HepG2 (cell line): ENCODE data around the gene NUP93. TPM values are rescaled to one million over a fixed set of nuclear protein-coding genes. Genes with fewer than 3 reads are reported as not detected.

Experiments
- BRD4 ChIP-seq: sonication (generic); formaldehyde crosslinking; IDR thresholded peaks from 2 replicates; pipeline ENCODE4 v1.4.0; 2020; ENCODE audit warnings: missing genetic modification reagents
- GMEB2 ChIP-seq: IDR thresholded peaks from 2 replicates; pipeline ENCODE4 v1.6.1; 2016; ENCODE audit warnings: missing biosample characterization, missing genetic modification reagents, low read depth
- HNRNPUL1 ChIP-seq: fragments of 200-400 bp; formaldehyde crosslinking; IDR thresholded peaks from 2 replicates; pipeline ENCODE4 v1.6.1; 2017; ENCODE audit warnings: low read depth, mild to moderate bottlenecking, low read length, moderate library complexity
- ISX ChIP-seq: sonication (generic); formaldehyde crosslinking; conservative IDR thresholded peaks from 2 replicates; pipeline ENCODE4 v1.5.0; 2020; ENCODE audit warnings: missing genetic modification reagents
- JARID2 ChIP-seq: sonication (generic); formaldehyde crosslinking; IDR thresholded peaks from 2 replicates; pipeline ENCODE4 v1.8.1; 2023; ENCODE audit warnings: missing genetic modification reagents, inconsistent platforms; ENCODE audit not compliant: insufficient replicate concordance
- RBM39 ChIP-seq: fragments of 200-400 bp; formaldehyde crosslinking; IDR thresholded peaks from one replicate; pipeline ENCODE4 v1.6.1; 2018; ENCODE audit warnings: antibody characterized with exemption, mild to moderate bottlenecking, low read depth, low read length; ENCODE audit not compliant: poor library complexity, severe bottlenecking
- ZNF513 ChIP-seq: sonication (generic); formaldehyde crosslinking; conservative IDR thresholded peaks from 2 replicates; pipeline ENCODE4 v1.5.0; 2020; ENCODE audit warnings: missing genetic modification reagents
- ZNF850 ChIP-seq: sonication (generic); formaldehyde crosslinking; conservative IDR thresholded peaks from 2 replicates; pipeline ENCODE4 v1.9.0; 2021; ENCODE audit warnings: mild to moderate bottlenecking, missing genetic modification reagents
- polyA plus RNA-seq, 8 experiments: library from polyadenylated mRNA; depleted of rRNA in 3 of 8; stranded (reverse) in 7 of 8; unstranded in 1 of 8; fragments of >200 nt; fragmentation: Illumina TruSeq in 4 of 8; extraction: Trizol in 4 of 8; gene quantifications; 2 replicates each; pipeline versions ENCODE4 v1.2.1 to v1.2.3, GENCODE V29; 2011 to 2016; ENCODE audit warnings: low read depth in 4 of 8, missing spikeins in 1 of 8, mixed read lengths in 1 of 8; ENCODE audit not compliant: insufficient read depth in 1 of 8
- total RNA-seq, 5 experiments: library from RNA; depleted of rRNA; stranded (reverse); fragments of >200 nt; fragmentation: Illumina TruSeq; extraction: Trizol; gene quantifications; 2 replicates each; pipeline ENCODE4 v1.2.3, GENCODE V29; 2016; ENCODE audit warnings: low read depth in 1 of 5
- TF ChIP-seq, protein P1 (sequence below): sonication (generic); formaldehyde crosslinking; IDR thresholded peaks from 2 replicates; pipeline ENCODE4 v1.8.1; 2022; ENCODE audit warnings: mild to moderate bottlenecking, missing genetic modification reagents
- TF ChIP-seq, protein P2 (sequence below): sonication (generic); formaldehyde crosslinking; IDR thresholded peaks from 2 replicates; pipeline ENCODE4 v1.4.0; 2020; ENCODE audit warnings: mild to moderate bottlenecking, missing genetic modification reagents
- TF ChIP-seq, protein P3 (sequence below): sonication (generic); formaldehyde crosslinking; IDR thresholded peaks from 2 replicates; pipeline ENCODE4 v1.4.0; 2020; ENCODE audit warnings: missing genetic modification reagents
- TF ChIP-seq, protein P4 (sequence below): sonication (generic); formaldehyde crosslinking; IDR thresholded peaks from 2 replicates; pipeline ENCODE4 v1.4.0; 2020; ENCODE audit warnings: missing genetic modification reagents, borderline replicate concordance
- TF ChIP-seq, protein P5 (sequence below): sonication (generic); formaldehyde crosslinking; IDR thresholded peaks from 2 replicates; pipeline ENCODE4 v1.5.1; 2020; ENCODE audit warnings: missing genetic modification reagents, mild to moderate bottlenecking, borderline replicate concordance

NUP93 gene
- total and polyA plus RNA-seq, 2 of the 13 experiments (the other 11 are each of a cell fraction or from before 2014, with no cell fraction given), result 58.5 to 140 TPM

GRCh38 chr16:56814537-56815432 is 84.9 kb downstream of the NUP93 start (continued):
- TF ChIP-seq, protein P1, sequence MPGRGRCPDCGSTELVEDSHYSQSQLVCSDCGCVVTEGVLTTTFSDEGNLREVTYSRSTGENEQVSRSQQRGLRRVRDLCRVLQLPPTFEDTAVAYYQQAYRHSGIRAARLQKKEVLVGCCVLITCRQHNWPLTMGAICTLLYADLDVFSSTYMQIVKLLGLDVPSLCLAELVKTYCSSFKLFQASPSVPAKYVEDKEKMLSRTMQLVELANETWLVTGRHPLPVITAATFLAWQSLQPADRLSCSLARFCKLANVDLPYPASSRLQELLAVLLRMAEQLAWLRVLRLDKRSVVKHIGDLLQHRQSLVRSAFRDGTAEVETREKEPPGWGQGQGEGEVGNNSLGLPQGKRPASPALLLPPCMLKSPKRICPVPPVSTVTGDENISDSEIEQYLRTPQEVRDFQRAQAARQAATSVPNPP (CRISPR knock-in tag), result no peak
- TF ChIP-seq, protein P2, sequence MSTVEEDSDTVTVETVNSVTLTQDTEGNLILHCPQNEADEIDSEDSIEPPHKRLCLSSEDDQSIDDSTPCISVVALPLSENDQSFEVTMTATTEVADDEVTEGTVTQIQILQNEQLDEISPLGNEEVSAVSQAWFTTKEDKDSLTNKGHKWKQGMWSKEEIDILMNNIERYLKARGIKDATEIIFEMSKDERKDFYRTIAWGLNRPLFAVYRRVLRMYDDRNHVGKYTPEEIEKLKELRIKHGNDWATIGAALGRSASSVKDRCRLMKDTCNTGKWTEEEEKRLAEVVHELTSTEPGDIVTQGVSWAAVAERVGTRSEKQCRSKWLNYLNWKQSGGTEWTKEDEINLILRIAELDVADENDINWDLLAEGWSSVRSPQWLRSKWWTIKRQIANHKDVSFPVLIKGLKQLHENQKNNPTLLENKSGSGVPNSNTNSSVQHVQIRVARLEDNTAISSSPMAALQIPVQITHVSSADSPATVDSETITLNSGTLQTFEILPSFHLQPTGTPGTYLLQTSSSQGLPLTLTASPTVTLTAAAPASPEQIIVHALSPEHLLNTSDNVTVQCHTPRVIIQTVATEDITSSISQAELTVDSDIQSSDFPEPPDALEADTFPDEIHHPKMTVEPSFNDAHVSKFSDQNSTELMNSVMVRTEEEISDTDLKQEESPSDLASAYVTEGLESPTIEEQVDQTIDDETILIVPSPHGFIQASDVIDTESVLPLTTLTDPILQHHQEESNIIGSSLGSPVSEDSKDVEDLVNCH (CRISPR knock-in tag), result no peak
- 0 out of 2 replicates have a peak, but pooled peaks have one; percentile 47 for TF ChIP-seq ZNF850
- no peak for TF ChIP-seq BRD4
- TF ChIP-seq JARID2 (CRISPR knock-in tag), result no peak
- TF ChIP-seq ZNF513, result no peak
- no peak for TF ChIP-seq ISX (CRISPR knock-in tag)
- TF ChIP-seq RBM39, result no peak
- TF ChIP-seq, protein P3, sequence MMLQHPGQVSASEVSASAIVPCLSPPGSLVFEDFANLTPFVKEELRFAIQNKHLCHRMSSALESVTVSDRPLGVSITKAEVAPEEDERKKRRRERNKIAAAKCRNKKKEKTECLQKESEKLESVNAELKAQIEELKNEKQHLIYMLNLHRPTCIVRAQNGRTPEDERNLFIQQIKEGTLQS (CRISPR knock-in tag), result no peak
- no peak for TF ChIP-seq HNRNPUL1
- TF ChIP-seq GMEB2 (CRISPR knock-in tag), result no peak
- TF ChIP-seq, protein P4, sequence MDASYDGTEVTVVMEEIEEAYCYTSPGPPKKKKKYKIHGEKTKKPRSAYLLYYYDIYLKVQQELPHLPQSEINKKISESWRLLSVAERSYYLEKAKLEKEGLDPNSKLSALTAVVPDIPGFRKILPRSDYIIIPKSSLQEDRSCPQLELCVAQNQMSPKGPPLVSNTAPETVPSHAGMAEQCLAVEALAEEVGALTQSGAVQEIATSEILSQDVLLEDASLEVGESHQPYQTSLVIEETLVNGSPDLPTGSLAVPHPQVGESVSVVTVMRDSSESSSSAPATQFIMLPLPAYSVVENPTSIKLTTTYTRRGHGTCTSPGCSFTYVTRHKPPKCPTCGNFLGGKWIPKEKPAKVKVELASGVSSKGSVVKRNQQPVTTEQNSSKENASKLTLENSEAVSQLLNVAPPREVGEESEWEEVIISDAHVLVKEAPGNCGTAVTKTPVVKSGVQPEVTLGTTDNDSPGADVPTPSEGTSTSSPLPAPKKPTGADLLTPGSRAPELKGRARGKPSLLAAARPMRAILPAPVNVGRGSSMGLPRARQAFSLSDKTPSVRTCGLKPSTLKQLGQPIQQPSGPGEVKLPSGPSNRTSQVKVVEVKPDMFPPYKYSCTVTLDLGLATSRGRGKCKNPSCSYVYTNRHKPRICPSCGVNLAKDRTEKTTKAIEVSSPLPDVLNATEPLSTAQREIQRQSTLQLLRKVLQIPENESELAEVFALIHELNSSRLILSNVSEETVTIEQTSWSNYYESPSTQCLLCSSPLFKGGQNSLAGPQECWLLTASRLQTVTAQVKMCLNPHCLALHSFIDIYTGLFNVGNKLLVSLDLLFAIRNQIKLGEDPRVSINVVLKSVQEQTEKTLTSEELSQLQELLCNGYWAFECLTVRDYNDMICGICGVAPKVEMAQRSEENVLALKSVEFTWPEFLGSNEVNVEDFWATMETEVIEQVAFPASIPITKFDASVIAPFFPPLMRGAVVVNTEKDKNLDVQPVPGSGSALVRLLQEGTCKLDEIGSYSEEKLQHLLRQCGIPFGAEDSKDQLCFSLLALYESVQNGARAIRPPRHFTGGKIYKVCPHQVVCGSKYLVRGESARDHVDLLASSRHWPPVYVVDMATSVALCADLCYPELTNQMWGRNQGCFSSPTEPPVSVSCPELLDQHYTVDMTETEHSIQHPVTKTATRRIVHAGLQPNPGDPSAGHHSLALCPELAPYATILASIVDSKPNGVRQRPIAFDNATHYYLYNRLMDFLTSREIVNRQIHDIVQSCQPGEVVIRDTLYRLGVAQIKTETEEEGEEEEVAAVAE (CRISPR knock-in tag), result peak; percentile 12; the same call in 1 of the 2 replicates
- TF ChIP-seq, protein P5, sequence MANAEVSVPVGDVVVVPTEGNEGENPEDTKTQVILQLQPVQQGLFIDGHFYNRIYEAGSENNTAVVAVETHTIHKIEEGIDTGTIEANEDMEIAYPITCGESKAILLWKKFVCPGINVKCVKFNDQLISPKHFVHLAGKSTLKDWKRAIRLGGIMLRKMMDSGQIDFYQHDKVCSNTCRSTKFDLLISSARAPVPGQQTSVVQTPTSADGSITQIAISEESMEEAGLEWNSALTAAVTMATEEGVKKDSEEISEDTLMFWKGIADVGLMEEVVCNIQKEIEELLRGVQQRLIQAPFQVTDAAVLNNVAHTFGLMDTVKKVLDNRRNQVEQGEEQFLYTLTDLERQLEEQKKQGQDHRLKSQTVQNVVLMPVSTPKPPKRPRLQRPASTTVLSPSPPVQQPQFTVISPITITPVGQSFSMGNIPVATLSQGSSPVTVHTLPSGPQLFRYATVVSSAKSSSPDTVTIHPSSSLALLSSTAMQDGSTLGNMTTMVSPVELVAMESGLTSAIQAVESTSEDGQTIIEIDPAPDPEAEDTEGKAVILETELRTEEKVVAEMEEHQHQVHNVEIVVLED (CRISPR knock-in tag), result peak; percentile 24; the same call in 1 of the 2 replicates
